ENCODE data around the gene C17orf67. TPM values are rescaled to one million over a fixed set of nuclear protein-coding genes. Genes with fewer than 3 reads are reported as not detected.

The C17orf67 gene
- total RNA-seq, 1 experiment from 2014 or later: 1.0 TPM

DNA sequence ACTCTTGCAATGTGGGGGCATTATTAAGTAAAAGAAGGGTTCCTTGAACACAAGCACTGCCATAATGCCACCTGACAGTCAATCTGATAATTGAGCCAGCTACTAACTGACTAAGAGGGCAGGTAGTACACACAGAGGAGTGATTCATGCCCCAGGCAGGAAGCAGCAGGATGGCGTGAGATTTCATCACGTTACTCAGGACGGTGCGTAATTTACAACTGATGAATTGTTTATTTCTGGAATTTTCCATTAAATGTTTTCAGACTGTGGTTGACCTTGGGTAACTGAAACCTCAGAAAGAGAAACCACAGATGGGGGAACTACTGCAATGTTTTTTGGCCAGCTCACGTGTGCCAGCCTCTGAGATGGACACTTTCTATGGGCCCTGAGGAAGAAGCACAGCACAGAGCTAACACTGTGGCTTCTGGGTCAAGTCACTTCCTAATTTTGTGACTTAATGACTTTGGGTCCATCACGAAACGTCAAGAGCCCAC lies 46.7 kb downstream of the C17orf67 start:
- H3T11ph ChIP-seq (ENCODE audit: low read length): no peak overlapping the region

More for the DNA sequence above, 46.7 kb downstream of the C17orf67 start:
- 0 out of 4 replicates have a peak, but pooled peaks cover 0 to under 1% of the 10 kb centered on the region in 2 experiments for H3K4me1 Mint-ChIP-seq
- H4K5ac ChIP-seq (ENCODE audit: insufficient read length, low read depth, low read length): no peak overlapping the region
- no peaks in the 10 kb centered on the region for H3K4me1 ChIP-seq (ENCODE audit: insufficient read depth, low read length)
- H3K9ac ChIP-seq (ENCODE audit: extremely low read depth, insufficient read length, low read length): no peak overlapping the region
- H2BK15ac ChIP-seq (ENCODE audit: low read depth, low read length): no peak overlapping the region
- no peak overlapping the region for H3K18ac ChIP-seq (ENCODE audit: insufficient read length, low read depth, low read length)
- no peak overlapping the region for H2BK12ac ChIP-seq (ENCODE audit: insufficient read length, low read depth, low read length)
- H3K56ac ChIP-seq (ENCODE audit: insufficient read length, low read depth, low read length): no peak overlapping the region
- H3K4me3 Mint-ChIP-seq: no peak overlapping the region
- no peaks in the 10 kb centered on the region for H3K9me3 ChIP-seq (ENCODE audit: control insufficient read depth, low read depth, low read length)
- TF ChIP-seq, protein P1, sequence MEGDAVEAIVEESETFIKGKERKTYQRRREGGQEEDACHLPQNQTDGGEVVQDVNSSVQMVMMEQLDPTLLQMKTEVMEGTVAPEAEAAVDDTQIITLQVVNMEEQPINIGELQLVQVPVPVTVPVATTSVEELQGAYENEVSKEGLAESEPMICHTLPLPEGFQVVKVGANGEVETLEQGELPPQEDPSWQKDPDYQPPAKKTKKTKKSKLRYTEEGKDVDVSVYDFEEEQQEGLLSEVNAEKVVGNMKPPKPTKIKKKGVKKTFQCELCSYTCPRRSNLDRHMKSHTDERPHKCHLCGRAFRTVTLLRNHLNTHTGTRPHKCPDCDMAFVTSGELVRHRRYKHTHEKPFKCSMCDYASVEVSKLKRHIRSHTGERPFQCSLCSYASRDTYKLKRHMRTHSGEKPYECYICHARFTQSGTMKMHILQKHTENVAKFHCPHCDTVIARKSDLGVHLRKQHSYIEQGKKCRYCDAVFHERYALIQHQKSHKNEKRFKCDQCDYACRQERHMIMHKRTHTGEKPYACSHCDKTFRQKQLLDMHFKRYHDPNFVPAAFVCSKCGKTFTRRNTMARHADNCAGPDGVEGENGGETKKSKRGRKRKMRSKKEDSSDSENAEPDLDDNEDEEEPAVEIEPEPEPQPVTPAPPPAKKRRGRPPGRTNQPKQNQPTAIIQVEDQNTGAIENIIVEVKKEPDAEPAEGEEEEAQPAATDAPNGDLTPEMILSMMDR (conservative IDR thresholded peaks at IDR 0.05): no peak
- no peak overlapping the region for H3K4me2 ChIP-seq (ENCODE audit: insufficient read depth, insufficient read length, low read length)
- no CpG with 5 or more reads among the region's 7 CpGs for WGBS (ENCODE audit: extremely low coverage, insufficient read length, low lambda C conversion rate)
- H3K79me2 ChIP-seq (ENCODE audit: insufficient read depth, low read length): no peaks in the 10 kb centered on the region
- no peak overlapping the region for H4K91ac ChIP-seq (ENCODE audit: insufficient read length, low read depth, low read length)
- H4K20me1 ChIP-seq (ENCODE audit: control insufficient read depth, insufficient read depth, insufficient read length): no peaks in the 10 kb centered on the region
- no peak overlapping the region for H3K14ac ChIP-seq (ENCODE audit: insufficient read depth, low read length)
- H2BK5ac ChIP-seq (ENCODE audit: insufficient read length, low read length): no peak overlapping the region
- H3K27me3 Mint-ChIP-seq (ENCODE audit: low read depth): peaks cover 3% of the 10 kb centered on the region
- no peak overlapping the region for H2AK5ac ChIP-seq (ENCODE audit: insufficient read length, low read length)
- peaks cover 0 to under 1% (median under 1%) of the 10 kb centered on the region in 3 experiments; a peak in 5 of 7 replicates for H3K36me3 Mint-ChIP-seq (ENCODE audit: insufficient read depth in 1 of 3, low read depth in 3 of 3)
- no peak overlapping the region for H2AFZ ChIP-seq (ENCODE audit: low read length)
- H2BK20ac ChIP-seq (ENCODE audit: low read depth, low read length, poor library complexity, severe bottlenecking): no peak overlapping the region
- no peak overlapping the region for H2BK120ac ChIP-seq (ENCODE audit: low read depth, low read length, poor library complexity, severe bottlenecking)
- no peak for DNase-seq
- H3K23me2 ChIP-seq (ENCODE audit: insufficient read length, low read depth, low read length, poor library complexity, severe bottlenecking): no peaks in the 10 kb centered on the region
- peaks cover 0 to under 1% of the 10 kb centered on the region in 2 experiments; a peak in 2 of 5 replicates for H3K9me3 Mint-ChIP-seq
- no peak overlapping the region for H3K23ac ChIP-seq (ENCODE audit: insufficient read length, low read depth, low read length)
- H3K27ac ChIP-seq (ENCODE audit: insufficient read length, low read depth, low read length): no peak overlapping the region
- no peak overlapping the region for H3K27ac Mint-ChIP-seq
- no peak overlapping the region for H4K8ac ChIP-seq (replicated peaks; ENCODE audit: insufficient read length, low read depth, low read length)
- H3K27me3 ChIP-seq (ENCODE audit: insufficient read depth, low read length): no peaks in the 10 kb centered on the region
- no peaks in the 10 kb centered on the region for H3K79me1 ChIP-seq (ENCODE audit: insufficient read depth, low read depth, low read length, poor library complexity, severe bottlenecking)
- no peak overlapping the region for H3K4ac ChIP-seq (ENCODE audit: low read depth, low read length)

Measured in H9 (cell line).